A549 treated with Hydrocortisone at 1 μM for 4 hours (cell line): Measurements from ENCODE around the gene SPDYE4. TPM values are rescaled to one million over a fixed set of nuclear protein-coding genes. Genes with fewer than 3 reads are reported as not detected.

Experiments
- total RNA-seq: library from RNA; stranded (reverse); fragments of 200-300 nt; extraction: Qiagen RNA extraction; gene quantifications from 5 replicates; pipeline ENCODE4 v1.2.3, GENCODE V29; 2022

The SPDYE4 gene
- total RNA-seq = not detected in 5 replicates

GRCh38 chr17:8758137-8758596 is at the start of gene SPDYE4:
Gene SPDYE4, minus strand, starts transcription at chr17:8758546. Its CDS starts 164 bp downstream, at chr17:8758382.

GRCh38 chr17:8798846-8799569 is 40.7 kb upstream of the SPDYE4 start, which contains the start of gene MFSD6L:
Gene MFSD6L, minus strand, starts transcription at chr17:8799365. Its CDS starts 245 bp downstream, at chr17:8799120.

Other genes with a start within 250 kb of the SPDYE4 start
- gene MYH10, start 127.8 kb downstream of the SPDYE4 start, total RNA-seq = 16.4 to 28.9 TPM (median 22.5 TPM) in 5 replicates
- not detected in 5 replicates for gene CCDC42, start 13.7 kb downstream of the SPDYE4 start, total RNA-seq
- 0.06 TPM in 1 of 5 replicates, not detected in the others for gene MFSD6L, start 40.8 kb upstream of the SPDYE4 start, total RNA-seq
- not detected in 5 replicates for gene PIK3R6, start 109.1 kb upstream of the SPDYE4 start, total RNA-seq
- 0.06 to 0.09 TPM in 2 of 5 replicates, not detected in the others for gene PIK3R5, start 207.2 kb upstream of the SPDYE4 start, total RNA-seq